Measurements from ENCODE around the gene KLK3. TPM values are rescaled to one million over a fixed set of nuclear protein-coding genes. Genes with fewer than 3 reads are reported as not detected.

The KLK3 gene
- total and polyA plus RNA-seq, 8 donors: 46.9 to 134 TPM; not detected in 6

DNA sequence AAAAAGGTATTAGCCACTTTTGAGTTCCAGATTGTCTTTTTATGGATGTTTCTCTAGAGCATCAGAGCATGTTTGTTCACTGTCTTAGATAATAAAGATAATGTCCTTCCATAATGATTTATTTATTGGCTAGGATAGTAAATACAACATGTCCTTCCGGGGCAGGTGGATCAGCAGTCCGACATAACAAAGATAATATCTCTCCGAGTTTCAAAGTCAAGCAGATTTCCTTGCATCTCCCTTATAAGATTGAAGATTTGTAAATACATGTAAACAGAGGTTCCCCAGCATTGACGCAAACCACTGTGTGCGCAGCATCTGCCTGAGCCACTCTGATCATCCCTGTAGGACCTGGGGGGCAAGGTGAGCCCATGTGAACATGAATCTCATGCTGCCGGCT is 12.6 kb upstream of the KLK3 start:
- 64 to 82% (median 69%) methylated on average over 6 of the region's 6 CpGs for whole genome bisulfite sequencing, 5 donors
- no peak for DNase-seq
- intact Hi-C loops (cut with DNase I; ENCODE audit: low total_unique reads): no loop called here
- no peak overlapping the region for H3K27ac ChIP-seq
- H3K9me3 ChIP-seq: peaks cover 0 to 26% (median 21%) of the 10 kb centered on the region in 4 donors
- H3K27me3 ChIP-seq: peaks cover 0 to 40% (median 0%) of the 10 kb centered on the region in 3 donors
- H3K36me3 ChIP-seq: no peaks in the 10 kb centered on the region
- H3K4me1 ChIP-seq: no peaks in the 10 kb centered on the region
- TF ChIP-seq, protein P1, sequence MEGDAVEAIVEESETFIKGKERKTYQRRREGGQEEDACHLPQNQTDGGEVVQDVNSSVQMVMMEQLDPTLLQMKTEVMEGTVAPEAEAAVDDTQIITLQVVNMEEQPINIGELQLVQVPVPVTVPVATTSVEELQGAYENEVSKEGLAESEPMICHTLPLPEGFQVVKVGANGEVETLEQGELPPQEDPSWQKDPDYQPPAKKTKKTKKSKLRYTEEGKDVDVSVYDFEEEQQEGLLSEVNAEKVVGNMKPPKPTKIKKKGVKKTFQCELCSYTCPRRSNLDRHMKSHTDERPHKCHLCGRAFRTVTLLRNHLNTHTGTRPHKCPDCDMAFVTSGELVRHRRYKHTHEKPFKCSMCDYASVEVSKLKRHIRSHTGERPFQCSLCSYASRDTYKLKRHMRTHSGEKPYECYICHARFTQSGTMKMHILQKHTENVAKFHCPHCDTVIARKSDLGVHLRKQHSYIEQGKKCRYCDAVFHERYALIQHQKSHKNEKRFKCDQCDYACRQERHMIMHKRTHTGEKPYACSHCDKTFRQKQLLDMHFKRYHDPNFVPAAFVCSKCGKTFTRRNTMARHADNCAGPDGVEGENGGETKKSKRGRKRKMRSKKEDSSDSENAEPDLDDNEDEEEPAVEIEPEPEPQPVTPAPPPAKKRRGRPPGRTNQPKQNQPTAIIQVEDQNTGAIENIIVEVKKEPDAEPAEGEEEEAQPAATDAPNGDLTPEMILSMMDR (IDR thresholded peaks at IDR 0.05): no peak
- TF ChIP-seq POLR2A (IDR thresholded peaks at IDR 0.05) (no peak), EP300 (IDR thresholded peaks at IDR 0.05) (no peak), POLR2AphosphoS5 (IDR thresholded peaks at IDR 0.05) (no peak)
- H3K4me3 ChIP-seq: no peak overlapping the region

DNA sequence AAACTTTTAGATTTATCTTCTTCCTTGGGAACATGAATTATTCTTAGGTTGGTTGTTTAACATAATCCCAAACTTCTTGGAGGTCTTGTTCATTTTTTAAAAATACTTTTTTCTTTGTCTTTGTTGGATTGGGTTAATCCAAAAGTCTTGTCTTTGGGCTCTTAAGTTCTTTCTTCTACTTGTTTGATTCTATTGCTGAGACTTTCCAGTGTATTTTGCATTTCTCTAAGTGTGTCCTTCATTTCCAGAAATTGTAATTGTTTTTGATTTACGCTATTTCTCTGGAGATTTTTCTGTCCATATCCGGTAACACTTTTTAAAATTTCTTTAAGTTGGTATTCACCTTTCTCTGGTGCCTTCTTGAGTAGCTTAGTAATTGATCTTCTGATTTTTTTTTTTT is 11.5 kb upstream of the KLK3 start:
- intact Hi-C loops (cut with DNase I; ENCODE audit: low total_unique reads): no loop called here
- 91 to 97% (median 96%) methylated on average over 2 of the region's 2 CpGs for WGBS, 5 donors
- DNase-seq: no peak
- no peak overlapping the region for H3K4me3 ChIP-seq
- no peak for TF ChIP-seq POLR2AphosphoS5 (IDR thresholded peaks at IDR 0.05)
- no peak for TF ChIP-seq POLR2A (IDR thresholded peaks at IDR 0.05)
- TF ChIP-seq, protein P1 (IDR thresholded peaks at IDR 0.05): no peak
- TF ChIP-seq EP300 (IDR thresholded peaks at IDR 0.05): no peak
- H3K9me3 ChIP-seq: peaks cover 0 to 26% (median 21%) of the 10 kb centered on the region in 4 donors
- no peaks in the 10 kb centered on the region for H3K36me3 ChIP-seq
- H3K27ac ChIP-seq: no peak overlapping the region
- H3K4me1 ChIP-seq: no peaks in the 10 kb centered on the region
- peaks cover 0 to 33% (median 0%) of the 10 kb centered on the region in 3 donors for H3K27me3 ChIP-seq

DNA sequence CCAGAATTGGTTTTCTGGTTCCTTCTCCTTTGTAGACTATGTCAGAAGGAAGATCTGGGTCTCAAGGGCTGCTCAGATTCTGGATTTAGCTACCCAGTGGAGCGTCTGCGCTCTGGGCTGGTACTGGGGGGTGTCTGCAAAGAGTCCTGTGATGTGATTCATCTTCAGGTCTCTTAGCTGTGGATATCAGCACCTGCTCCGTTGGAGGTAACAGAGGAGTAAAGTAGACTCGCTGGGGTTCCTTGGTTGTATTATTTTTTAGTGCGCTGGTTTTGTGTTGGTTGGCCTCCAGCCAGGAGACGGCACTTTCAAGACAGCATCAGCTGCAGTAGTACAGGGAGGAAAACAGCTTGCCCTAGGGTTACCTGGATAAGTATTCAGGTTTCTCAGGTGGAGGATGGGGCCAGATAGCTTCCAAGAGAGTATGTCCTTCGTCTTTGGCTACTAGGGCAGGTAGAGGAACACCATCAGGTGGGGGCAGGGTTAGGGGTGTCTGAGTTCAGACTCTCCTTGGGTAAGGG is 11.0 kb upstream of the KLK3 start:
- no peaks in the 10 kb centered on the region for H3K36me3 ChIP-seq
- intact Hi-C loops (cut with DNase I; ENCODE audit: low total_unique reads): no loop called here
- H3K4me3 ChIP-seq: no peak overlapping the region
- peaks cover 0 to 26% (median 21%) of the 10 kb centered on the region in 4 donors for H3K9me3 ChIP-seq
- no peak for DNase-seq
- no peak overlapping the region for H3K27ac ChIP-seq
- 71 to 79% (median 74%) methylated on average over 7 of the region's 7 CpGs for WGBS, 5 donors
- TF ChIP-seq, protein P1 (IDR thresholded peaks at IDR 0.05): no peak
- H3K4me1 ChIP-seq: no peaks in the 10 kb centered on the region
- H3K27me3 ChIP-seq: peaks cover 0 to 33% (median 0%) of the 10 kb centered on the region in 3 donors

DNA sequence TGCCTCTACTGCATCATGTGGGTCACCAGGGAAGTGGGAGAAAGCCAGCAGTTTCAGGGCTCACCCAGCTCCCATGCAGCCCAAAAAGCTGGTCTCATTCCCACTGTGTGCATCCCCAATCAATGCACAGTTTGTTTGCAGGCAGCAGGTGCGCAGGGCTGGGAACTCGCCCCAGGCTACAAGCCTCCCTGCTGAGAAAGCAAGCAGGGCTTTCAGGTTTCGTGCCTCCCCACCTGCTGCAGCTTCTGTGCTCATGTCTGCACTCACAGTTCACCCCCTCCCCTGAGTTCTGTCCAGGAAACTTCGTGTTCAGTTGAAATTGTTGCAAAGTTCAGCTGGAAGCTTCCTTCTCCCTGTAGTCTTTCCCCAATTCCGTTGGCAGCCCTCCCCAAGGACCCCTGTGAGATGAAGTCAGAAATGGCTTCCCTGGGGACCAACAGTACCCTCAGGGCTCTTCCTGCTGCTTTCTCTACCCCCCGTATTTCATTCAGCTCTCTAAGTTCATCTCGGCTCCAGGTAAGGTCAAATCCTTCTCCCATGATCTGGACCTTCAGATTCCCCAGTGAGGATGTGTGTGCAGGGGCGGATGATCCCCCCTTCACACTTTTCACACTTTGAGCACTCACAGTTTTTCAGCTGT is 10.3 kb upstream of the KLK3 start:
- Histone ChIP-seq H3K9me3 (peaks cover 0 to 26% (median 21%) of the 10 kb centered on the region in 4 donors), H3K36me3 (no peaks in the 10 kb centered on the region), H3K4me3 (no peak overlapping the region), H3K27me3 (peaks cover 0 to 32% (median 5%) of the 10 kb centered on the region in 3 donors), H3K4me1 (no peaks in the 10 kb centered on the region), H3K27ac (no peak overlapping the region)
- no peak for DNase-seq
- TF ChIP-seq, protein P1 (IDR thresholded peaks at IDR 0.05): no peak
- no peak for TF ChIP-seq POLR2AphosphoS5 (IDR thresholded peaks at IDR 0.05)
- TF ChIP-seq POLR2A (IDR thresholded peaks at IDR 0.05): no peak
- no peak for TF ChIP-seq EP300 (IDR thresholded peaks at IDR 0.05)
- 56 to 64% (median 59%) methylated on average over 8 of the region's 8 CpGs for WGBS, 5 donors
- intact Hi-C loops (cut with DNase I; ENCODE audit: low total_unique reads): no loop called here
